HepG2 (cell line): ENCODE results near the gene ZFR2. TPM values are rescaled to one million over a fixed set of nuclear protein-coding genes. Genes with fewer than 3 reads are reported as not detected.

ENCODE experiments used
- ADNP ChIP-seq: sonication (generic); formaldehyde crosslinking; IDR thresholded peaks from 2 replicates; pipeline ENCODE4 v1.4.0; 2020; ENCODE audit warnings: missing genetic modification reagents
- ARNT ChIP-seq: fragments of 450-650 bp; IDR thresholded peaks from 2 replicates; pipeline ENCODE4 v1.6.1; 2017
- CTCF ChIP-seq: sonication (generic); formaldehyde crosslinking; IDR thresholded peaks from 2 replicates; pipeline ENCODE4 v1.5.0; 2020; ENCODE audit warnings: mild to moderate bottlenecking, missing genetic modification reagents, moderate library complexity
- DMAP1 ChIP-seq: IDR thresholded peaks from 2 replicates; pipeline ENCODE4 v1.6.1; 2016
- E2F2 ChIP-seq: sonication (generic); formaldehyde crosslinking; IDR thresholded peaks from 2 replicates; pipeline ENCODE4 v1.4.0; 2020; ENCODE audit warnings: missing genetic modification reagents, borderline replicate concordance
- IKZF4 ChIP-seq: sonication (generic); formaldehyde crosslinking; IDR thresholded peaks from 2 replicates; pipeline ENCODE4 v1.5.1; 2020; ENCODE audit warnings: borderline replicate concordance, mild to moderate bottlenecking, low read depth, missing genetic modification reagents; ENCODE audit errors: not compliant biosample characterization
- SALL1 ChIP-seq: sonication (generic); formaldehyde crosslinking; IDR thresholded peaks from 2 replicates; pipeline ENCODE4 v1.8.0; 2022; ENCODE audit warnings: mild to moderate bottlenecking, missing genetic modification reagents
- ZFP1 ChIP-seq: IDR thresholded peaks from 2 replicates; pipeline ENCODE4 v1.6.1; 2016
- ZFY ChIP-seq: sonication (generic); formaldehyde crosslinking; IDR thresholded peaks from 2 replicates; pipeline ENCODE4 v1.4.0; 2020; ENCODE audit warnings: missing genetic modification reagents
- ZNF33B ChIP-seq: sonication (generic); formaldehyde crosslinking; IDR thresholded peaks from 2 replicates; pipeline ENCODE4 v1.5.1; 2020; ENCODE audit warnings: mild to moderate bottlenecking, missing genetic modification reagents
- ZNF496 ChIP-seq: sonication (generic); formaldehyde crosslinking; IDR thresholded peaks from 2 replicates; pipeline ENCODE4 v1.8.1; 2023; ENCODE audit warnings: mild to moderate bottlenecking, moderate library complexity, missing genetic modification reagents; ENCODE audit not compliant: insufficient replicate concordance
- ZNF790 ChIP-seq: sonication (generic); formaldehyde crosslinking; IDR thresholded peaks from 2 replicates; pipeline ENCODE4 v1.8.0; 2022; ENCODE audit warnings: missing genetic modification reagents, mild to moderate bottlenecking, borderline replicate concordance
- polyA plus RNA-seq, 8 experiments: library from polyadenylated mRNA; depleted of rRNA in 3 of 8; stranded (reverse) in 7 of 8; unstranded in 1 of 8; fragments of >200 nt; fragmentation: Illumina TruSeq in 4 of 8; extraction: Trizol in 4 of 8; gene quantifications; 2 replicates each; pipeline versions ENCODE4 v1.2.1 to v1.2.3, GENCODE V29; 2011 to 2016; ENCODE audit warnings: low read depth in 4 of 8, missing spikeins in 1 of 8, mixed read lengths in 1 of 8; ENCODE audit not compliant: insufficient read depth in 1 of 8
- total RNA-seq, 5 experiments: library from RNA; depleted of rRNA; stranded (reverse); fragments of >200 nt; fragmentation: Illumina TruSeq; extraction: Trizol; gene quantifications; 2 replicates each; pipeline ENCODE4 v1.2.3, GENCODE V29; 2016; ENCODE audit warnings: low read depth in 1 of 5
- TF ChIP-seq, protein P1 (sequence below): sonication (generic); formaldehyde crosslinking; conservative IDR thresholded peaks from 2 replicates; pipeline ENCODE4 v1.4.0; 2020; ENCODE audit warnings: missing genetic modification reagents
- TF ChIP-seq, protein P2 (sequence below): sonication (generic); formaldehyde crosslinking; IDR thresholded peaks from one replicate; pipeline ENCODE4 v1.5.1; 2020; ENCODE audit warnings: mild to moderate bottlenecking, missing genetic modification reagents; ENCODE audit errors: not compliant biosample characterization

The ZFR2 gene
- total and polyA plus RNA-seq, 2 of the 13 experiments (the other 11 are each of a cell fraction or from before 2014, with no cell fraction given) = 0.37 to 0.69 TPM

- TF ChIP-seq, protein P1, sequence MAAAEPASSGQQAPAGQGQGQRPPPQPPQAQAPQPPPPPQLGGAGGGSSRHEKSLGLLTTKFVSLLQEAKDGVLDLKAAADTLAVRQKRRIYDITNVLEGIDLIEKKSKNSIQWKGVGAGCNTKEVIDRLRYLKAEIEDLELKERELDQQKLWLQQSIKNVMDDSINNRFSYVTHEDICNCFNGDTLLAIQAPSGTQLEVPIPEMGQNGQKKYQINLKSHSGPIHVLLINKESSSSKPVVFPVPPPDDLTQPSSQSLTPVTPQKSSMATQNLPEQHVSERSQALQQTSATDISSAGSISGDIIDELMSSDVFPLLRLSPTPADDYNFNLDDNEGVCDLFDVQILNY (CRISPR knock-in tag) = 0 out of 2 replicates have a peak, but pooled peaks have one; percentile 28
- TF ChIP-seq DMAP1 (no peak), ZNF790 (CRISPR knock-in tag) (no peak), ZNF33B (CRISPR knock-in tag) (no peak), SALL1 (CRISPR knock-in tag) (peak; percentile 75), ADNP (CRISPR knock-in tag) (no peak), ZNF496 (no peak), CTCF (CRISPR knock-in tag) (peak; percentile 79), ARNT (no peak), E2F2 (CRISPR knock-in tag) (no peak), ZFY (0 out of 2 replicates have a peak, but pooled peaks have one; percentile 26), IKZF4 (CRISPR knock-in tag) (no peak), ZFP1 (CRISPR knock-in tag) (no peak)
- TF ChIP-seq, protein P2, sequence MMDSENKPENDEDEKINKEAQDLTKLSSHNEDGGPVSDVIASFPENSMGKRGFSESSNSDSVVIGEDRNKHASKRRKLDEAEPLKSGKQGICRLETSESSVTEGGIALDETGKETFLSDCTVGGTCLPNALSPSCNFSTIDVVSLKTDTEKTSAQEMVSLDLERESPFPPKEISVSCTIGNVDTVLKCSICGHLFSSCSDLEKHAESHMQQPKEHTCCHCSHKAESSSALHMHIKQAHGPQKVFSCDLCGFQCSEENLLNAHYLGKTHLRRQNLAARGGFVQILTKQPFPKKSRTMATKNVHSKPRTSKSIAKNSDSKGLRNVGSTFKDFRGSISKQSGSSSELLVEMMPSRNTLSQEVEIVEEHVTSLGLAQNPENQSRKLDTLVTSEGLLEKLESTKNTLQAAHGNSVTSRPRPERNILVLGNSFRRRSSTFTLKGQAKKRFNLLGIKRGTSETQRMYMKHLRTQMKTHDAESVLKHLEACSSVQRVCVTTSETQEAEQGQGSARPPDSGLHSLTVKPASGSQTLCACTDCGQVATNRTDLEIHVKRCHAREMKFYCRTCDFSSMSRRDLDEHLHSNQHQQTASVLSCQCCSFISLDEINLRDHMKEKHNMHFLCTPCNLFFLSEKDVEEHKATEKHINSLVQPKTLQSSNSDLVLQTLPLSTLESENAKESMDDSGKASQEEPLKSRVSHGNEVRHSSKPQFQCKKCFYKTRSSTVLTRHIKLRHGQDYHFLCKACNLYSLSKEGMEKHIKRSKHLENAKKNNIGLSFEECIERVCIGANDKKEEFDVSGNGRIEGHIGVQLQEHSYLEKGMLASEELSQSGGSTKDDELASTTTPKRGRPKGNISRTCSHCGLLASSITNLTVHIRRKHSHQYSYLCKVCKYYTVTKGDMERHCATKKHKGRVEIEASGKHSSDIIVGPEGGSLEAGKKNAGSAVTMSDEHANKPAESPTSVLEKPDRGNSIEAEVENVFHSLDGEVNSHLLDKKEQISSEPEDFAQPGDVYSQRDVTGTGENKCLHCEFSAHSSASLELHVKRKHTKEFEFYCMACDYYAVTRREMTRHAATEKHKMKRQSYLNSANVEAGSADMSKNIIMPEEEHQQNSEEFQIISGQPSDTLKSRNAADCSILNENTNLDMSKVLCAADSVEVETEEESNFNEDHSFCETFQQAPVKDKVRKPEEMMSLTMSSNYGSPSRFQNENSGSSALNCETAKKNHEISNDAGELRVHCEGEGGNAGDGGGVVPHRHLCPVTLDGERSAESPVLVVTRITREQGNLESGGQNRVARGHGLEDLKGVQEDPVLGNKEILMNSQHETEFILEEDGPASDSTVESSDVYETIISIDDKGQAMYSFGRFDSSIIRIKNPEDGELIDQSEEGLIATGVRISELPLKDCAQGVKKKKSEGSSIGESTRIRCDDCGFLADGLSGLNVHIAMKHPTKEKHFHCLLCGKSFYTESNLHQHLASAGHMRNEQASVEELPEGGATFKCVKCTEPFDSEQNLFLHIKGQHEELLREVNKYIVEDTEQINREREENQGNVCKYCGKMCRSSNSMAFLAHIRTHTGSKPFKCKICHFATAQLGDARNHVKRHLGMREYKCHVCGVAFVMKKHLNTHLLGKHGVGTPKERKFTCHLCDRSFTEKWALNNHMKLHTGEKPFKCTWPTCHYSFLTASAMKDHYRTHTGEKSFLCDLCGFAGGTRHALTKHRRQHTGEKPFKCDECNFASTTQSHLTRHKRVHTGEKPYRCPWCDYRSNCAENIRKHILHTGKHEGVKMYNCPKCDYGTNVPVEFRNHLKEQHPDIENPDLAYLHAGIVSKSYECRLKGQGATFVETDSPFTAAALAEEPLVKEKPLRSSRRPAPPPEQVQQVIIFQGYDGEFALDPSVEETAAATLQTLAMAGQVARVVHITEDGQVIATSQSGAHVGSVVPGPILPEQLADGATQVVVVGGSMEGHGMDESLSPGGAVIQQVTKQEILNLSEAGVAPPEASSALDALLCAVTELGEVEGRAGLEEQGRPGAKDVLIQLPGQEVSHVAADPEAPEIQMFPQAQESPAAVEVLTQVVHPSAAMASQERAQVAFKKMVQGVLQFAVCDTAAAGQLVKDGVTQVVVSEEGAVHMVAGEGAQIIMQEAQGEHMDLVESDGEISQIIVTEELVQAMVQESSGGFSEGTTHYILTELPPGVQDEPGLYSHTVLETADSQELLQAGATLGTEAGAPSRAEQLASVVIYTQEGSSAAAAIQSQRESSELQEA (CRISPR knock-in tag) = no peak
Measured at GRCh38 chr19:3783660-3784584, 84.9 kb downstream of the ZFR2 start (continued).
